Endothelial cell of umbilical vein (primary cell): ENCODE data around the gene SLC38A1. TPM values are rescaled to one million over a fixed set of nuclear protein-coding genes. Genes with fewer than 3 reads are reported as not detected.

ENCODE experiments used
- BruUV-seq: library from RNA; stranded (reverse); fragments of 400-500 nt; replicated peaks from 2 replicates; lab custom pipeline; 2021; lab: Mats Ljungman, UMichigan
- CTCF ChIA-PET: fragments of 300-600, 350-600 bp; sonication (Branson Sonifier 250); formaldehyde crosslinking; loops from one replicate; lab custom pipeline; 2021; ENCODE audit warnings: antibody characterized with exemption, inconsistent platforms; lab: Charles Lee
- POLR2A ChIA-PET: fragments of 300-600, 350-600 bp; sonication (Branson Sonifier 250); formaldehyde crosslinking; loops from one replicate; lab custom pipeline; 2021; ENCODE audit warnings: antibody characterized with exemption, inconsistent platforms; lab: Charles Lee
- DNase-seq: peaks from one replicate; pipeline ENCODE4 v3.0.0-alpha.2; 2011; ENCODE audit warnings: low read depth, low spot score
- FAIRE-seq: peaks from 2 replicates; lab custom pipeline; 2011; peaks lifted over from hg19 to GRCh38; lab: Jason Lieb, UNC
- H2AFZ ChIP-seq: 2 replicates; pipeline ENCODE4 v1.6.0; 2012; ENCODE audit warnings: low read depth, low read length, control low read depth, inconsistent platforms
- H3K27ac ChIP-seq: 2 replicates; pipeline ENCODE4 v1.5.1; 2011; ENCODE audit warnings: low read depth, mild to moderate bottlenecking, control low read depth, low read length, moderate library complexity; ENCODE audit not compliant: insufficient read depth
- H3K27me3 ChIP-seq, 2 experiments: 2 replicates each; pipeline versions ENCODE4 v1.6.0 to v1.6.1; 2011; ENCODE audit warnings: low read length in 2 of 2, mixed read lengths in 1 of 2; ENCODE audit not compliant: control insufficient read depth in 2 of 2, insufficient read depth in 2 of 2
- H3K36me3 ChIP-seq, 2 experiments: 2 replicates in 1 of 2; 3 replicates in 1 of 2; pipeline ENCODE4 v1.5.1; 2011; ENCODE audit warnings: low read length in 2 of 2, mild to moderate bottlenecking in 1 of 2, moderate library complexity in 1 of 2; ENCODE audit not compliant: control insufficient read depth in 2 of 2, insufficient read depth in 2 of 2; ENCODE audit errors: extremely low read depth in 1 of 2
- H3K4me1 ChIP-seq: 3 replicates; pipeline ENCODE4 v1.5.1; 2011; ENCODE audit warnings: mild to moderate bottlenecking, low read length; ENCODE audit not compliant: control insufficient read depth, insufficient read depth; ENCODE audit errors: extremely low read depth
- H3K4me2 ChIP-seq: 2 replicates; pipeline ENCODE4 v1.6.1; 2011; ENCODE audit warnings: low read length, control low read depth, mixed read lengths; ENCODE audit not compliant: insufficient read depth
- H3K4me3 ChIP-seq, 3 experiments: fragments of 200-600 bp in 1 of 3; sonication (generic), shearing (Covaris generic) in 1 of 3; replicated peaks in 1 of 3; 2 replicates each; pipeline ENCODE4 v1.5.1; 2011 to 2016; ENCODE audit warnings: control low read depth in 3 of 3, low read length in 3 of 3, mild to moderate bottlenecking in 2 of 3, inconsistent platforms in 1 of 3, low read depth in 1 of 3, moderate library complexity in 1 of 3; ENCODE audit not compliant: insufficient read depth in 1 of 3
- H3K79me2 ChIP-seq: 2 replicates; pipeline ENCODE4 v1.6.0; 2012; ENCODE audit warnings: low read length, inconsistent platforms; ENCODE audit not compliant: control insufficient read depth, insufficient read depth
- H3K9ac ChIP-seq: replicated peaks from 2 replicates; pipeline ENCODE3; 2011; ENCODE audit warnings: low read length, control low read depth; ENCODE audit not compliant: insufficient read depth; ENCODE audit errors: extremely low read depth
- H3K9me1 ChIP-seq: replicated peaks from 3 replicates; pipeline ENCODE4 v1.6.0; 2011; ENCODE audit warnings: mild to moderate bottlenecking, low read length; ENCODE audit not compliant: control insufficient read depth, insufficient read depth; ENCODE audit errors: extremely low read depth
- H3K9me3 ChIP-seq: replicated peaks from 2 replicates; pipeline ENCODE4 v1.5.1; 2012; ENCODE audit warnings: low read length, inconsistent platforms; ENCODE audit not compliant: control insufficient read depth, insufficient read depth
- H4K20me1 ChIP-seq: replicated peaks from 2 replicates; pipeline ENCODE3; 2011; ENCODE audit warnings: mild to moderate bottlenecking, low read length; ENCODE audit not compliant: control insufficient read depth, insufficient read depth; ENCODE audit errors: extremely low read depth
- CTCF ChIP-seq, 2 donors: IDR thresholded peaks; 1 replicate in 1 of 2; 2 replicates in 1 of 2; pipeline ENCODE4 v1.5.1; 2011; ENCODE audit warnings: low read length in 2 of 2, mild to moderate bottlenecking in 2 of 2, moderate library complexity in 2 of 2, control low read depth in 1 of 2, inconsistent platforms in 1 of 2, low read depth in 1 of 2; ENCODE audit not compliant: insufficient read depth in 1 of 2; ENCODE audit errors: extremely low read depth in 1 of 2
- EZH2 ChIP-seq: IDR thresholded peaks from 2 replicates; pipeline ENCODE4 v1.6.1; 2012; ENCODE audit warnings: borderline replicate concordance, low read depth, mild to moderate bottlenecking, moderate library complexity, low read length, inconsistent platforms; ENCODE audit not compliant: severe bottlenecking
- FOS ChIP-seq: IDR thresholded peaks from 2 replicates; pipeline ENCODE4 v1.6.1; 2011; ENCODE audit warnings: mild to moderate bottlenecking, low read length, moderate library complexity, borderline replicate concordance; ENCODE audit not compliant: insufficient read depth
- GATA2 ChIP-seq: IDR thresholded peaks from 2 replicates; pipeline ENCODE4 v1.7.0; 2011; ENCODE audit warnings: low read depth, mild to moderate bottlenecking, moderate library complexity, mixed read lengths, low read length; ENCODE audit not compliant: insufficient read length, insufficient read depth
- JUN ChIP-seq: IDR thresholded peaks from 2 replicates; pipeline ENCODE4 v1.6.1; 2011; ENCODE audit warnings: borderline replicate concordance, low read depth; ENCODE audit not compliant: insufficient read length, insufficient read depth
- MAX ChIP-seq: IDR thresholded peaks from 2 replicates; pipeline ENCODE4 v1.6.1; 2011; ENCODE audit not compliant: insufficient read depth, insufficient read length
- MYC ChIP-seq: IDR thresholded peaks from one replicate; pipeline ENCODE4 v1.6.1; 2011; ENCODE audit warnings: mild to moderate bottlenecking, low read depth, low read length
- POLR2A ChIP-seq: IDR thresholded peaks from 2 replicates; pipeline ENCODE4 v1.6.1; 2012; ENCODE audit warnings: low read depth, mild to moderate bottlenecking, control low read depth, low read length
- POLR2AphosphoS5 ChIP-seq: IDR thresholded peaks from 2 replicates; pipeline ENCODE4 v1.6.1; 2012; ENCODE audit warnings: low read depth, mild to moderate bottlenecking, control low read depth, low read length, moderate library complexity; ENCODE audit not compliant: insufficient read depth
- dilution Hi-C: fragments of 300-500 bp; cut with MboI; formaldehyde crosslinking; loops from one replicate; pipeline ENCODE4 v1.15.0; 2019; ENCODE audit warnings: low sequenced_read_pairs; ENCODE audit not compliant: extremely low pct_ligation_motif_present
- intact Hi-C: fragments of 100-400 bp; cut with micrococcal nuclease; formaldehyde crosslinking; loops from one replicate; pipeline ENCODE4 v1.10.0; 2022
- polyA plus RNA-seq, 4 experiments: library from polyadenylated mRNA; depleted of rRNA in 3 of 4; stranded (reverse) in 3 of 4; unstranded in 1 of 4; fragments of >200 nt; gene quantifications; 2 replicates each; pipeline versions ENCODE4 v1.2.1 to v1.2.3, GENCODE V29; 2011 to 2012; ENCODE audit warnings: missing spikeins in 1 of 4
- total RNA-seq: library from RNA; stranded (reverse); gene quantifications from 2 replicates; pipeline ENCODE4 v1.2.3, GENCODE V29; 2021

SLC38A1 gene
- total and polyA plus RNA-seq, 2 donors (not counting 3 experiments of a cell fraction or from before 2014, with no cell fraction given), result 23.6 to 86.4 TPM

GRCh38 chr12:46266869-46267574 is 1.8 kb downstream of the SLC38A1 start:
- Histone ChIP-seq H3K79me2 (peaks cover 64% of the 10 kb centered on the region), H3K9me3 (no peaks in the 10 kb centered on the region), H4K20me1 (no peaks in the 10 kb centered on the region), H3K4me2 (peak overlapping the region; percentile 97), H3K4me3 (peak overlapping the region; percentile 59 to 85 (median 84)), H3K4me1 (peaks cover 31% of the 10 kb centered on the region), H3K36me3 (no peaks in the 10 kb centered on the region), H3K27ac (peak overlapping the region; percentile 82), H2AFZ (peak overlapping the region; percentile 46), H3K9ac (peak overlapping the region; percentile 95), H3K27me3 (no peaks in the 10 kb centered on the region), H3K9me1 (no peaks in the 10 kb centered on the region)
- no peak for TF ChIP-seq MYC
- no peak for TF ChIP-seq GATA2
- TF ChIP-seq POLR2A, result no peak
- no peak for TF ChIP-seq EZH2
- no peak for TF ChIP-seq JUN
- TF ChIP-seq POLR2AphosphoS5, result no peak
- no peak for TF ChIP-seq FOS
- TF ChIP-seq MAX, result no peak
- no peak for TF ChIP-seq CTCF (IDR thresholded peaks at IDR 0.05; ENCODE audit: extremely low read depth in 1 of 2, insufficient read depth in 1 of 2, low read depth in 1 of 2, low read length in 2 of 2)
- dilution Hi-C loops, result no loop called here
- DNase-seq (peak; percentile 78), FAIRE-seq (peak; percentile 70)
- POLR2A ChIA-PET, result no interaction called here
- CTCF ChIA-PET, result interaction anchor here (1.0 to 1.6 kb wide), 4 partner anchors 33 to 142 kb away, joined by 3 to 5 read pairs (median 3); no protein-coding TSS in a partner anchor
- intact Hi-C loops, result loop anchor here (2.0 to 10.0 kb wide), 5 partner anchors 105 to 815 kb away; partner anchors contain the start of genes SCAF11 and SLC38A2
- BruUV-seq, result no TSS peak
